Endothelial cell of umbilical vein (primary cell): ENCODE data around the gene CD55. TPM values are rescaled to one million over a fixed set of nuclear protein-coding genes. Genes with fewer than 3 reads are reported as not detected.

Experiments
- BruUV-seq: library from RNA; stranded (reverse); fragments of 400-500 nt; replicated peaks from 2 replicates; lab custom pipeline; 2021; lab: Mats Ljungman, UMichigan
- CTCF ChIA-PET: fragments of 300-600, 350-600 bp; sonication (Branson Sonifier 250); formaldehyde crosslinking; loops from one replicate; lab custom pipeline; 2021; ENCODE audit warnings: antibody characterized with exemption, inconsistent platforms; lab: Charles Lee
- POLR2A ChIA-PET: fragments of 300-600, 350-600 bp; sonication (Branson Sonifier 250); formaldehyde crosslinking; loops from one replicate; lab custom pipeline; 2021; ENCODE audit warnings: antibody characterized with exemption, inconsistent platforms; lab: Charles Lee
- DNase-seq: peaks from one replicate; pipeline ENCODE4 v3.0.0-alpha.2; 2011; ENCODE audit warnings: low read depth, low spot score
- FAIRE-seq: peaks from 2 replicates; lab custom pipeline; 2011; peaks lifted over from hg19 to GRCh38; lab: Jason Lieb, UNC
- H2AFZ ChIP-seq: 2 replicates; pipeline ENCODE4 v1.6.0; 2012; ENCODE audit warnings: low read depth, low read length, control low read depth, inconsistent platforms
- H3K27ac ChIP-seq: 2 replicates; pipeline ENCODE4 v1.5.1; 2011; ENCODE audit warnings: low read depth, mild to moderate bottlenecking, control low read depth, low read length, moderate library complexity; ENCODE audit not compliant: insufficient read depth
- H3K27me3 ChIP-seq, 2 experiments: 2 replicates each; pipeline versions ENCODE4 v1.6.0 to v1.6.1; 2011; ENCODE audit warnings: low read length in 2 of 2, mixed read lengths in 1 of 2; ENCODE audit not compliant: control insufficient read depth in 2 of 2, insufficient read depth in 2 of 2
- H3K36me3 ChIP-seq, 2 experiments: 2 replicates in 1 of 2; 3 replicates in 1 of 2; pipeline ENCODE4 v1.5.1; 2011; ENCODE audit warnings: low read length in 2 of 2, mild to moderate bottlenecking in 1 of 2, moderate library complexity in 1 of 2; ENCODE audit not compliant: control insufficient read depth in 2 of 2, insufficient read depth in 2 of 2; ENCODE audit errors: extremely low read depth in 1 of 2
- H3K4me1 ChIP-seq: 3 replicates; pipeline ENCODE4 v1.5.1; 2011; ENCODE audit warnings: mild to moderate bottlenecking, low read length; ENCODE audit not compliant: control insufficient read depth, insufficient read depth; ENCODE audit errors: extremely low read depth
- H3K4me2 ChIP-seq: 2 replicates; pipeline ENCODE4 v1.6.1; 2011; ENCODE audit warnings: low read length, control low read depth, mixed read lengths; ENCODE audit not compliant: insufficient read depth
- H3K4me3 ChIP-seq, 3 experiments: fragments of 200-600 bp in 1 of 3; sonication (generic), shearing (Covaris generic) in 1 of 3; replicated peaks in 1 of 3; 2 replicates each; pipeline ENCODE4 v1.5.1; 2011 to 2016; ENCODE audit warnings: control low read depth in 3 of 3, low read length in 3 of 3, mild to moderate bottlenecking in 2 of 3, inconsistent platforms in 1 of 3, low read depth in 1 of 3, moderate library complexity in 1 of 3; ENCODE audit not compliant: insufficient read depth in 1 of 3
- H3K79me2 ChIP-seq: 2 replicates; pipeline ENCODE4 v1.6.0; 2012; ENCODE audit warnings: low read length, inconsistent platforms; ENCODE audit not compliant: control insufficient read depth, insufficient read depth
- H3K9ac ChIP-seq: replicated peaks from 2 replicates; pipeline ENCODE3; 2011; ENCODE audit warnings: low read length, control low read depth; ENCODE audit not compliant: insufficient read depth; ENCODE audit errors: extremely low read depth
- H3K9me1 ChIP-seq: replicated peaks from 3 replicates; pipeline ENCODE4 v1.6.0; 2011; ENCODE audit warnings: mild to moderate bottlenecking, low read length; ENCODE audit not compliant: control insufficient read depth, insufficient read depth; ENCODE audit errors: extremely low read depth
- H3K9me3 ChIP-seq: replicated peaks from 2 replicates; pipeline ENCODE4 v1.5.1; 2012; ENCODE audit warnings: low read length, inconsistent platforms; ENCODE audit not compliant: control insufficient read depth, insufficient read depth
- H4K20me1 ChIP-seq: replicated peaks from 2 replicates; pipeline ENCODE3; 2011; ENCODE audit warnings: mild to moderate bottlenecking, low read length; ENCODE audit not compliant: control insufficient read depth, insufficient read depth; ENCODE audit errors: extremely low read depth
- EZH2 ChIP-seq: IDR thresholded peaks from 2 replicates; pipeline ENCODE4 v1.6.1; 2012; ENCODE audit warnings: borderline replicate concordance, low read depth, mild to moderate bottlenecking, moderate library complexity, low read length, inconsistent platforms; ENCODE audit not compliant: severe bottlenecking
- FOS ChIP-seq: IDR thresholded peaks from 2 replicates; pipeline ENCODE4 v1.6.1; 2011; ENCODE audit warnings: mild to moderate bottlenecking, low read length, moderate library complexity, borderline replicate concordance; ENCODE audit not compliant: insufficient read depth
- GATA2 ChIP-seq: IDR thresholded peaks from 2 replicates; pipeline ENCODE4 v1.7.0; 2011; ENCODE audit warnings: low read depth, mild to moderate bottlenecking, moderate library complexity, mixed read lengths, low read length; ENCODE audit not compliant: insufficient read length, insufficient read depth
- JUN ChIP-seq: IDR thresholded peaks from 2 replicates; pipeline ENCODE4 v1.6.1; 2011; ENCODE audit warnings: borderline replicate concordance, low read depth; ENCODE audit not compliant: insufficient read length, insufficient read depth
- MYC ChIP-seq: IDR thresholded peaks from one replicate; pipeline ENCODE4 v1.6.1; 2011; ENCODE audit warnings: mild to moderate bottlenecking, low read depth, low read length
- POLR2A ChIP-seq: IDR thresholded peaks from 2 replicates; pipeline ENCODE4 v1.6.1; 2012; ENCODE audit warnings: low read depth, mild to moderate bottlenecking, control low read depth, low read length
- POLR2AphosphoS5 ChIP-seq: IDR thresholded peaks from 2 replicates; pipeline ENCODE4 v1.6.1; 2012; ENCODE audit warnings: low read depth, mild to moderate bottlenecking, control low read depth, low read length, moderate library complexity; ENCODE audit not compliant: insufficient read depth
- dilution Hi-C: fragments of 300-500 bp; cut with MboI; formaldehyde crosslinking; loops from one replicate; pipeline ENCODE4 v1.15.0; 2019; ENCODE audit warnings: low sequenced_read_pairs; ENCODE audit not compliant: extremely low pct_ligation_motif_present
- intact Hi-C: fragments of 100-400 bp; cut with micrococcal nuclease; formaldehyde crosslinking; loops from one replicate; pipeline ENCODE4 v1.10.0; 2022
- polyA plus RNA-seq, 4 experiments: library from polyadenylated mRNA; depleted of rRNA in 3 of 4; stranded (reverse) in 3 of 4; unstranded in 1 of 4; fragments of >200 nt; gene quantifications; 2 replicates each; pipeline versions ENCODE4 v1.2.1 to v1.2.3, GENCODE V29; 2011 to 2012; ENCODE audit warnings: missing spikeins in 1 of 4
- total RNA-seq: library from RNA; stranded (reverse); gene quantifications from 2 replicates; pipeline ENCODE4 v1.2.3, GENCODE V29; 2021
- TF ChIP-seq, protein P1 (sequence below): IDR thresholded peaks from 2 replicates; pipeline ENCODE4 v1.6.1; 2011; ENCODE audit not compliant: insufficient read depth, insufficient read length
- TF ChIP-seq, protein P2 (sequence below), 2 donors: IDR thresholded peaks; 1 replicate in 1 of 2; 2 replicates in 1 of 2; pipeline ENCODE4 v1.5.1; 2011; ENCODE audit warnings: low read length in 2 of 2, mild to moderate bottlenecking in 2 of 2, moderate library complexity in 2 of 2, control low read depth in 1 of 2, inconsistent platforms in 1 of 2, low read depth in 1 of 2; ENCODE audit not compliant: insufficient read depth in 1 of 2; ENCODE audit errors: extremely low read depth in 1 of 2

CD55 gene
- total and polyA plus RNA-seq, 2 donors (not counting 3 experiments of a cell fraction or from before 2014, with no cell fraction given): 111 to 179 TPM

DNA sequence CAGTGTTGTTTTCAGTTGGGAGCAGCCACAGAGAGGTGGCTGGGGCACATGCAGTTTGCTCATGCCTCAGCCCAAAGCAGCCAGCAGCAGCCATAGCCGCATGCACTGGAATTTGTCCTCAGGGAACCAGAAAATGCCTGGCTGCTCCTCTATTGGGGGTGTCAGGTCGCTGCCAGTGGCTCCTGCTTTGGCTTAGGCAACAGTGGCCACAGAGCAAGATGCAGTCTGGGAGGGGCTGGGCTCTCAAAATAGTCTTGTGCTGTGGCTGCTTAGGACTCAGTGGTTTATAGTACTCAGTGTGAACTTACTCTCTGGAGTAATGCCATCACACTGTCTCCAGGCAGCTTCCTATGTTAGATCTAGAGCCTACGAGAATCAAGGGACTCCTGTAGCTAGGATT lies 25.0 kb downstream of the CD55 start:
- Histone ChIP-seq H3K4me2 (no peak overlapping the region), H3K9me3 (no peaks in the 10 kb centered on the region), H3K9ac (no peak overlapping the region), H2AFZ (no peak overlapping the region), H3K4me1 (no peaks in the 10 kb centered on the region), H3K27ac (no peak overlapping the region), H3K79me2 (peaks cover 31% of the 10 kb centered on the region), H3K4me3 (no peak overlapping the region), H4K20me1 (no peaks in the 10 kb centered on the region), H3K36me3 (peaks cover 7 to 12% of the 10 kb centered on the region in 2 experiments), H3K27me3 (no peaks in the 10 kb centered on the region), H3K9me1 (no peaks in the 10 kb centered on the region)
- dilution Hi-C loops: no loop called here
- TF ChIP-seq MYC (no peak), POLR2AphosphoS5 (no peak), FOS (no peak), JUN (no peak), EZH2 (no peak), POLR2A (no peak), GATA2 (no peak)
- TF ChIP-seq, protein P1, sequence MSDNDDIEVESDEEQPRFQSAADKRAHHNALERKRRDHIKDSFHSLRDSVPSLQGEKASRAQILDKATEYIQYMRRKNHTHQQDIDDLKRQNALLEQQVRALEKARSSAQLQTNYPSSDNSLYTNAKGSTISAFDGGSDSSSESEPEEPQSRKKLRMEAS: no peak
- TF ChIP-seq, protein P2, sequence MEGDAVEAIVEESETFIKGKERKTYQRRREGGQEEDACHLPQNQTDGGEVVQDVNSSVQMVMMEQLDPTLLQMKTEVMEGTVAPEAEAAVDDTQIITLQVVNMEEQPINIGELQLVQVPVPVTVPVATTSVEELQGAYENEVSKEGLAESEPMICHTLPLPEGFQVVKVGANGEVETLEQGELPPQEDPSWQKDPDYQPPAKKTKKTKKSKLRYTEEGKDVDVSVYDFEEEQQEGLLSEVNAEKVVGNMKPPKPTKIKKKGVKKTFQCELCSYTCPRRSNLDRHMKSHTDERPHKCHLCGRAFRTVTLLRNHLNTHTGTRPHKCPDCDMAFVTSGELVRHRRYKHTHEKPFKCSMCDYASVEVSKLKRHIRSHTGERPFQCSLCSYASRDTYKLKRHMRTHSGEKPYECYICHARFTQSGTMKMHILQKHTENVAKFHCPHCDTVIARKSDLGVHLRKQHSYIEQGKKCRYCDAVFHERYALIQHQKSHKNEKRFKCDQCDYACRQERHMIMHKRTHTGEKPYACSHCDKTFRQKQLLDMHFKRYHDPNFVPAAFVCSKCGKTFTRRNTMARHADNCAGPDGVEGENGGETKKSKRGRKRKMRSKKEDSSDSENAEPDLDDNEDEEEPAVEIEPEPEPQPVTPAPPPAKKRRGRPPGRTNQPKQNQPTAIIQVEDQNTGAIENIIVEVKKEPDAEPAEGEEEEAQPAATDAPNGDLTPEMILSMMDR (IDR thresholded peaks at IDR 0.05; ENCODE audit: extremely low read depth in 1 of 2, insufficient read depth in 1 of 2, low read depth in 1 of 2, low read length in 2 of 2): no peak
- no peak for DNase-seq
- CTCF ChIA-PET: no interaction called here
- no TSS peak for BruUV-seq
- POLR2A ChIA-PET: no interaction called here
- no peak for FAIRE-seq
- intact Hi-C loops: no loop called here
